ENCODE results near the gene KIF6.
"Not testable (repeated sequence)": the region's sequence is repeated elsewhere in the genome, so short reads cannot be mapped to it uniquely, and the experiment has no call there.

The KIF6 gene

GRCh38 chr6:39724787-39725631 lies at the start of gene KIF6:
KIF6 (minus strand) TSS chr6:39725408; CDS start chr6:39725310, 98 bp downstream.
- DNase-seq: peak; percentile 90

- DNase-seq: no peak
Measured at GRCh38 chr6:39773782-39774181, 48.6 kb upstream of the KIF6 start.

- no peak for DNase-seq
Measured at GRCh38 chr6:39772559-39773273, 47.5 kb upstream of the KIF6 start.

- no peak for DNase-seq
Measured at GRCh38 chr6:39770446-39770845, 45.2 kb upstream of the KIF6 start.

- DNase-seq: no peak
Measured at GRCh38 chr6:39769012-39769411, 43.8 kb upstream of the KIF6 start.

- DNase-seq: no peak
Measured at GRCh38 chr6:39765508-39766065, 40.4 kb upstream of the KIF6 start.

GRCh38 chr6:39760226-39760952 lies 35.2 kb upstream of the KIF6 start:
- no peak for DNase-seq

GRCh38 chr6:39758905-39759605 lies 33.8 kb upstream of the KIF6 start:
- no peak for DNase-seq

GRCh38 chr6:39756582-39756981 lies 31.4 kb upstream of the KIF6 start:
- DNase-seq: no peak

GRCh38 chr6:39755231-39755630 lies 30.0 kb upstream of the KIF6 start:
- DNase-seq: no peak

- no peak for DNase-seq
Measured at GRCh38 chr6:39754514-39755115, 29.4 kb upstream of the KIF6 start.

- no peak for DNase-seq
Measured at GRCh38 chr6:39753725-39754045, 28.5 kb upstream of the KIF6 start.

GRCh38 chr6:39752835-39753724 lies 27.9 kb upstream of the KIF6 start:
- no peak for DNase-seq

GRCh38 chr6:39746795-39747194 lies 21.6 kb upstream of the KIF6 start:
- DNase-seq: no peak

- DNase-seq: no peak
Measured at GRCh38 chr6:39733704-39734103, 8.5 kb upstream of the KIF6 start.

GRCh38 chr6:39731565-39731964 lies 6.4 kb upstream of the KIF6 start:
- DNase-seq: no peak

- no peak for DNase-seq
Measured at GRCh38 chr6:39729945-39730344, 4.7 kb upstream of the KIF6 start.

- DNase-seq: no peak
Measured at GRCh38 chr6:39725632-39725997, 407 bp upstream of the KIF6 start.

GRCh38 chr6:39723350-39723749 lies 1.9 kb downstream of the KIF6 start:
- DNase-seq: not testable (repeated sequence)

GRCh38 chr6:39714802-39715201 lies 10.4 kb downstream of the KIF6 start:
- DNase-seq: no peak

- no peak for DNase-seq
Measured at GRCh38 chr6:39707962-39708683, 17.1 kb downstream of the KIF6 start.

All from activated CD4-positive, alpha-beta T cell treated with anti-CD3 and anti-CD28 coated beads, Interleukin-2, Interleukin-6, amounts not matched to agents 100 ng/mL and 50 ng/mL, durations not matched to agents 16 hours and 8 hours (primary cell).